Aorta (tissue), 5 donors: ENCODE measurements around the gene WDR20. TPM values are rescaled to one million over a fixed set of nuclear protein-coding genes. Genes with fewer than 3 reads are reported as not detected.

Source experiments
- ATAC-seq: fragments of 200-7000 bp; cut with Tn5 transposase; one replicate; pipeline ENCODE4 v1.9.1; 2022; ENCODE audit warnings: moderate library complexity; ENCODE audit not compliant: low FRiP score
- DNase-seq, 2 donors: peaks; one replicate each; pipeline ENCODE4 v3.0.0-alpha.2; 2020
- H3K27ac ChIP-seq, 2 donors: one replicate each; pipeline ENCODE4 v1.5.1; 2013; ENCODE audit warnings: low read length in 2 of 2, mild to moderate bottlenecking in 2 of 2, moderate library complexity in 2 of 2, control low read depth in 1 of 2, inconsistent platforms in 1 of 2, low read depth in 1 of 2
- H3K27me3 ChIP-seq, 2 donors: one replicate each; pipeline ENCODE4 v1.6.1; 2013; ENCODE audit warnings: control low read depth in 1 of 2, low read length in 1 of 2, mild to moderate bottlenecking in 1 of 2, moderate library complexity in 1 of 2; ENCODE audit not compliant: insufficient read depth in 2 of 2, control insufficient read depth in 1 of 2
- H3K36me3 ChIP-seq, 2 donors: one replicate each; pipeline ENCODE4 v1.6.1; 2013; ENCODE audit warnings: control low read depth in 1 of 2, low read length in 1 of 2, mild to moderate bottlenecking in 1 of 2; ENCODE audit not compliant: insufficient read depth in 2 of 2, control insufficient read depth in 1 of 2
- H3K4me1 ChIP-seq, 2 donors: one replicate each; pipeline ENCODE4 v1.6.1; 2013; ENCODE audit warnings: low read length in 2 of 2, control low read depth in 1 of 2, mild to moderate bottlenecking in 1 of 2, moderate library complexity in 1 of 2; ENCODE audit not compliant: insufficient read depth in 2 of 2, control insufficient read depth in 1 of 2
- H3K4me3 ChIP-seq, 2 donors: one replicate each; pipeline ENCODE4 v1.5.1; 2013; ENCODE audit warnings: low read length in 2 of 2, control low read depth in 1 of 2, mild to moderate bottlenecking in 1 of 2
- H3K9me3 ChIP-seq: one replicate; pipeline ENCODE4 v1.6.1; 2013; ENCODE audit warnings: mild to moderate bottlenecking, low read length; ENCODE audit not compliant: control insufficient read depth
- WGBS, 2 donors: extraction: QIAGEN DNeasy Blood & Tissue Kit; methylation state at CpG; one replicate each; pipeline ENCODE4 v1.1.7; 2013; 5-methylcytosine and 5-hydroxymethylcytosine counted together
- intact Hi-C, 2 donors: fragments of 100-400 bp; cut with DNase I; formaldehyde crosslinking; loops; one replicate each; pipeline versions ENCODE4 v1.14.2 to v1.15.0; 2022
- polyA plus RNA-seq, 2 donors: library from polyadenylated mRNA; stranded (reverse); fragments of 200-250 nt; gene quantifications; one replicate each; pipeline ENCODE4 v1.2.3, GENCODE V29; 2013
- total RNA-seq, 2 donors: library from RNA; stranded (reverse); fragmentation: NEBNext Ultra II Directional; extraction: Animal tissue kit (Norgen Biotek cat#: 25700); gene quantifications; one replicate each; pipeline ENCODE4 v1.2.1, GENCODE V29; 2021
- donor health status: healthy with polysubstance abuse.
- donor health status: Bipolar disorder and iron deficiency.
- donor health status: DM: no; HTN: no; CAD: no.
- donor health status: DM: no; HTN: no; CAD: no.
- donor health status: DM: yes; HTN: yes; CAD: no.

Gene WDR20
- total and polyA plus RNA-seq, 4 donors, result 6.6 to 35.0 (median 21.3) TPM

DNA sequence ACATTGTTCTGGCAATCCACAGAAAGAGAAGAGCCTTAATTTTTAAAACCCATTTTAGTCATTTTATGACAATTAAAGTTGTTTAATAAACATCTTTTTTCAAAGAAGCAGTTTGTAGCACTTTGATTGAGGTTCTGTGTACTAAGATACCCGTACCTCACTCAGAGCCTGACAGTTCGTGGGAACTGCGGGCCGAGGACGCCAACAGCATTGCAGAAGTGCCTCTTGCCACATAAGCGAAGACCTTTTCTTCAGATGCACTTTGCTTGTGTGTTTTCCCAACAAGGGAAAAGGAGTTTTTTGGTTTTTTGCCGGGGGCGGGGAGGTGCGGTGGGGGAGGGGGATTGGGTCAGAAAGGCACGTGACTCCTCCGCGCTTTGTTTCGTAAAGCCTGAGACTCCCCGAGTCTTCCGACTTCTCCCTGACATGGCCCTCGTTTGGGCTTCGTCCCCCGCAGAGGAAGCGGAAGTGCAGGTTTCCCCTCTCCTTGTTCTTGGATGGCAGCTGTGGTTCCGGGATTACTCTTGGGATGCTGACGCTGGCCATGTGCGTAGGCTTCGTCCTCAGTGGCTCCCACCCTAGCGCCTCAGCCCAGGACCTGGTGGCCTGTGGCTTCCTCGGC, 70.8 kb downstream of the WDR20 start:
- peak in 1 of 2 donors; percentile 41 for DNase-seq
- 87 to 89% methylated on average over 25 of the region's 25 CpGs for WGBS, 2 donors
- intact Hi-C loops, result no loop called here

DNA sequence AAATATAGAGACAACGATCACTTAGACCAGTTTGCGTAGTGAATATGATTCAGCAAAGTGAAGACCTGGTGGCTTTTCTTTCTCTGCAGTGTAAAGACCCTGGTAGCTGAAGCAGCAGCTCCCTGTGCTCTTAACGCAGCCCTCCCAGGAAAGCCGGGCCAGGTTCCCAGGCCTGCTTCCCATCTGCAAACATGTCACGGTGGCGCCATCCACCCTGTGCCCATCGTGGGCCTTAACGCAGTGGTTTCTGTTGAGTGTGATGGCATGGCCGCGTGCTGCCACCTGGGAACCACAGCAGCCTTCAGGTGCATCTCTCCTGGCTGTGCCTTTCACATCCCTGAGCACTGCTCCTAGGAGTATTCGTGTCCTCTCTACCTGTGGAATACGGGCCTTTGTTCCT, 71.5 kb downstream of the WDR20 start:
- H3K27me3 ChIP-seq, result no peaks in the 10 kb centered on the region
- no peak overlapping the region for H3K27ac ChIP-seq
- no peak overlapping the region for H3K4me3 ChIP-seq
- H3K36me3 ChIP-seq, result peaks cover 0 to 3% of the 10 kb centered on the region in 2 donors
- intact Hi-C loops, result no loop called here
- no peaks in the 10 kb centered on the region for H3K9me3 ChIP-seq
- ATAC-seq, result no peak
- H3K4me1 ChIP-seq, result no peaks in the 10 kb centered on the region
- peak in 1 of 2 donors; percentile 27 for DNase-seq
- 93 to 96% methylated on average over 12 of the region's 12 CpGs for WGBS, 2 donors

More for the DNA sequence above, 70.8 kb downstream of the WDR20 start:
- no peaks in the 10 kb centered on the region for H3K27me3 ChIP-seq
- H3K36me3 ChIP-seq, result peaks cover 0 to 3% of the 10 kb centered on the region in 2 donors
- no peak overlapping the region for H3K4me3 ChIP-seq
- H3K4me1 ChIP-seq, result no peaks in the 10 kb centered on the region
- no peak overlapping the region for H3K27ac ChIP-seq
- no peak for ATAC-seq
- no peaks in the 10 kb centered on the region for H3K9me3 ChIP-seq

DNA sequence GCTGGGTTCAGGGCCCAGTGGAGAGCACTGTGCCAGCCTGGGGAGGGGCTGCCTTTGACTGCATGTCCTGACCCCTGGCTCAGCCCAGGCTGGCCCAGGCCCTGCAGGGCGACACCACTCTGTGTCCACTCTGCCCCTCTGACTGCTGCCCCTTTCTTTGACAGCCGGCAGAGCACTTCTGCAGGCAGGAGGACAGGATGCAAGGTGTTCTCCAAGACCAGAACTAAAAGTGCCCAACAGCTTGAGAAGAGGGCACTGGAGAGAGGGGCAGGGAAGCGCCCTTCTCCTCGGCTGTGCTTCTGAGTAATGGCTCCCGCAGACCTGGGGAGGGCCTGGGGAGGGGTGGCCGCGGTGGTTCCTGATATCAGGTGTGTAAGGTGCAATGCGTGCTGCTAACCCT, 72.7 kb downstream of the WDR20 start:
- DNase-seq, result peak in 1 of 2 donors; percentile 69
- Histone ChIP-seq H3K9me3 (no peaks in the 10 kb centered on the region), H3K27ac (no peak overlapping the region), H3K4me1 (no peaks in the 10 kb centered on the region), H3K36me3 (peaks cover 0 to 3% of the 10 kb centered on the region in 2 donors), H3K4me3 (no peak overlapping the region), H3K27me3 (no peaks in the 10 kb centered on the region)
- ATAC-seq, result no peak
- intact Hi-C loops, result no loop called here
- 84 to 93% methylated on average over 8 of the region's 8 CpGs for WGBS, 2 donors

DNA sequence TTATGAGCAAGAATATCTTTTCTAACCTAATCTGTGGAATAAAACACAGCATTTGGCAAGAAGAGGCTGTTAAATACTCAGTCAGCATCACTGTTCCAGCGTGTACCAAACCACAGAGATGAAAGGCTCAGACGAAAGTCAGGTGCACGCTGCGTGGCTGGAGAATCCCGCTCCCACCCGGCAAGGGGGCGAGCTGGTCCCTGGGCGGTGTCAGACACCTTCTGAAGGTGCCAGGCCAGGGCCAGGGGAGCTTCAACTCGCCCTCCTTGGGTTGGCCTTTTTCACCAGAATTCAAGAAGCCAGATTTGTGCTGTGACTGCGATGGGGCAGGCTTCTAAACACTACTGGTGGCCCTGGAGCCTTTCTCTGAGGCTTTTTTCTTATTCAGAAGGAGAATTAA, 73.1 kb downstream of the WDR20 start:
- no peaks in the 10 kb centered on the region for H3K27me3 ChIP-seq
- H3K9me3 ChIP-seq, result no peaks in the 10 kb centered on the region
- ATAC-seq (no peak), DNase-seq (peak in 1 of 2 donors; percentile 21)
- intact Hi-C loops, result no loop called here
- no peaks in the 10 kb centered on the region for H3K4me1 ChIP-seq
- WGBS, 2 donors, result 92% methylated on average over 10 of the region's 10 CpGs
- H3K36me3 ChIP-seq, result peaks cover 0 to 3% of the 10 kb centered on the region in 2 donors
- no peak overlapping the region for H3K4me3 ChIP-seq
- no peak overlapping the region for H3K27ac ChIP-seq

DNA sequence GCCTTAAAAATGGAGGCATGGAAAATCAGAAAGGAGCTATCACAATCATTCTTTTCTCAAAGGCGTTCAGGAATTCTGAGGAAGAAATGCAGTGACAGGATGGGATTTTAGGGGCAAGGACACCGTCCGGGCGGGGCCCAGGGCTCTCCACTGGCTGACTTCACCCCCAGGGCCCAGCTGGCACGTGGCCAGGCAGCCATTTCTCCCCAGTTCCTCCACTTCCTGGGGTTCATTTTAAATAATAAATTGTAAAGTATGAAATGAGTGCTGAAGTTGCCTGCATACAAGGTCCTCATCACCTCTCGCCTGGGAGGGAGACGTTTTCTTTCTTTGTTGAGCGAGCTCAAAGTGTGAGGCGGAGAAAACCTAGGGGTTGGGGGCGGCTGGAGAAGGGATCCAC, 73.8 kb downstream of the WDR20 start:
- no peak for ATAC-seq
- intact Hi-C loops, result no loop called here
- H3K27ac ChIP-seq, result no peak overlapping the region
- no peaks in the 10 kb centered on the region for H3K27me3 ChIP-seq
- WGBS, 2 donors, result 84 to 91% methylated on average over 10 of the region's 10 CpGs
- peak in 1 of 2 donors; percentile 68 for DNase-seq
- H3K4me1 ChIP-seq, result no peaks in the 10 kb centered on the region
- no peaks in the 10 kb centered on the region for H3K9me3 ChIP-seq
- H3K36me3 ChIP-seq, result peaks cover 0 to 3% of the 10 kb centered on the region in 2 donors
- H3K4me3 ChIP-seq, result no peak overlapping the region

DNA sequence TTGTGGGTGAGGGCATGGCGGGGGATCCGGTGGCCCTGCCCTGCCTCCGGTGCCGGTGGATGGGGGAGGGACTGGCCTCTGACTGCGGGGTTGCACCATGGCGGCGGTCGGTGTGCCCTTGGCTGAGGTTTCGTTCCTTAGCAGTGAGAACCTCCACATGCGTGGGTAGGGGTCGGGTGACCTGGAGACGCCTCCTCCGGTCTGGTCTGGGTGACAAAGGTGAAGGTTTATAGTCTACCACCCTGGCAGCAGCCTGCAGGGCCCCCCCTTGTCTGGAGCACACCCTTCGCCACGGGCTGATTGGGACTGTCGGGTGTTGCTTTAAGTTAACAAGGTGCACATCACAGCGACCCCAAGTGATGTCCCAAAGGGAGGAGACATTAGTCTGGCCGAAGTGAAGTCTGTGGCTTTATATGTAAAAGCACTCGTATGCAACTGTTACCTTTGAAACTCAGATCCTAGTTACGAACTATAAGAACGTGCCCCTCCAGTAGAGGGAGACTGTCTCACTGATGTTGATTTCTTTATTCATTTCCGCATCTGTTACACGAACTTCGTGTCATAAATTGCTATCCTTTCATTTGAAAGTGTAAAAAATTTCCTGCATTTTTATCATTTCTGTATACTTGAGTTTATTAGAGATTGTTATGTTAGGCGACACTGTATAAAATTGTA, 74.4 kb downstream of the WDR20 start:
- Histone ChIP-seq H3K4me1 (no peaks in the 10 kb centered on the region), H3K36me3 (peaks cover 0 to 3% of the 10 kb centered on the region in 2 donors), H3K4me3 (no peak overlapping the region), H3K9me3 (no peaks in the 10 kb centered on the region), H3K27me3 (no peaks in the 10 kb centered on the region), H3K27ac (no peak overlapping the region)
- no peak for ATAC-seq
- intact Hi-C loops, result no loop called here
- WGBS, 2 donors, result 93 to 94% methylated on average over 25 of the region's 25 CpGs
- peak in 1 of 2 donors; percentile 55 for DNase-seq

DNA sequence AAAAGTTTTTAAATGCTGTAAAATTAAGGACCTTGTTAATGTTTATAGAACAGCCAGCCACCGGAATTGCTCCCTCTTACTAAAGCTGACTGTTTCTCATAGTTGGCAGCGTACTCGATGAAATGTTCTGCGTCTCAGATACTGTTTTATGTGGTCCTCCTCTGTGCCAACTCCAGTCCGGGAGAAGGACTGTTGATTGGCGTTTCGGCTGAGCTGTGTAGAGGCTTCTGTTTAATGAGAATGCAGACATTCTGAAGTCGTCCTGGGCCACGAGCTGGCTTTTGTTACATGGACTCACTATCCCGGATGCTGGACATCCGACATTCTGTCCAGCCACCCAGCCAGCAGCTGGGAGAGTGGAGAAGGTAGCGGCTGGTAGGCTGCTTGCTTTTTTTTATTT, 75.4 kb downstream of the WDR20 start:
- no peaks in the 10 kb centered on the region for H3K4me1 ChIP-seq
- WGBS, 2 donors, result 16 to 18% methylated on average over 12 of the region's 12 CpGs
- peak; percentile 3 for ATAC-seq
- H3K4me3 ChIP-seq, result no peak overlapping the region
- intact Hi-C loops, result no loop called here
- no peaks in the 10 kb centered on the region for H3K27me3 ChIP-seq
- H3K9me3 ChIP-seq, result no peaks in the 10 kb centered on the region
- H3K36me3 ChIP-seq, result no peaks in the 10 kb centered on the region
- no peak overlapping the region for H3K27ac ChIP-seq
- DNase-seq, result peak; percentile 43 to 68

DNA sequence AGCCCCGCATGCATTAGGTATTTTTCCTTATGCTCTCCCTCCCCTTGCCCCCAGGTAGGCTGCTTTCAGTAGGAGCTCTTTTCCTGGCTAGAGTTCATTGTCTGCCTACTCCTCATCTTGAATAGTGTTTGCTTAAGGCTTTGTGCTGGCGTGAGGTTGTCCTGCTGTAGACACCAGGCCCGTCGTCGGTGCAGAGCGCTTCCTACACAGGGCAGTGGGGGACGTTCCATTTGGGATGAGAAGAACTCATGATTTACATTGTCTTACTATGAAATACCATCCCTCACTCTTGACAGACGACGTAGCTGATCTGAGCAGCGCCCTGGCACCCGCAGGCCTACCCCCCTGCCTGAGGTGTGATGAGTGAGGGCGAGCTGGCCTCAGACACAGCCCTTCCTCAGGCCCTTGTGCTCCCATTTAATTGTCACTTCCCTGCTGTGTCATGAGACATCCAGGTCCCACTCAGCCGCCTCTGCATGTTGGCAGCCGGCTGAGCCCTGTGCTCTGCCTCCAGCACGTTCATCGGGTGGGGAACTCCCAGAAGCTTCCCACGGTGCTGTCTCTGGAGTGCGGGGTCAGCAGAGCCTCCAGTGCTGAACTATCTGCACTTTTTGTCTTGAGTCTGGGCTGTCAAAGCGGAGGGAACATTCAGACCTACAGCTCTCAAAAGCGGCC, 76.0 kb downstream of the WDR20 start:
- Histone ChIP-seq H3K9me3 (no peaks in the 10 kb centered on the region), H3K27ac (no peak overlapping the region), H3K36me3 (no peaks in the 10 kb centered on the region), H3K4me1 (no peaks in the 10 kb centered on the region), H3K4me3 (no peak overlapping the region), H3K27me3 (no peaks in the 10 kb centered on the region)
- peak; percentile 24 to 47 for DNase-seq
- intact Hi-C loops, result no loop called here
- WGBS, 2 donors, result 88 to 89% methylated on average over 20 of the region's 20 CpGs
- no peak for ATAC-seq
